Suprapubic skin (tissue), 3 donors: Measurements from ENCODE around the gene KAT7.

Experiments
- POLR2A ChIP-seq, 2 donors: fragments of 450-650 bp; IDR thresholded peaks; one replicate each; pipeline ENCODE4 v1.6.1; 2017; ENCODE audit warnings: antibody characterized with exemption in 2 of 2, mild to moderate bottlenecking in 2 of 2, moderate library complexity in 2 of 2
- TF ChIP-seq, protein P1 (sequence below), 2 donors: fragments of 200-600 bp in 1 of 2; fragments of 450-650 bp in 1 of 2; sonication (generic) in 1 of 2; IDR thresholded peaks; one replicate each; pipeline ENCODE4 v1.5.1; 2016 to 2019; ENCODE audit warnings: antibody characterized with exemption in 2 of 2, mild to moderate bottlenecking in 1 of 2, moderate library complexity in 1 of 2

- no peak for TF ChIP-seq POLR2A (IDR thresholded peaks at IDR 0.05)
- TF ChIP-seq, protein P1, sequence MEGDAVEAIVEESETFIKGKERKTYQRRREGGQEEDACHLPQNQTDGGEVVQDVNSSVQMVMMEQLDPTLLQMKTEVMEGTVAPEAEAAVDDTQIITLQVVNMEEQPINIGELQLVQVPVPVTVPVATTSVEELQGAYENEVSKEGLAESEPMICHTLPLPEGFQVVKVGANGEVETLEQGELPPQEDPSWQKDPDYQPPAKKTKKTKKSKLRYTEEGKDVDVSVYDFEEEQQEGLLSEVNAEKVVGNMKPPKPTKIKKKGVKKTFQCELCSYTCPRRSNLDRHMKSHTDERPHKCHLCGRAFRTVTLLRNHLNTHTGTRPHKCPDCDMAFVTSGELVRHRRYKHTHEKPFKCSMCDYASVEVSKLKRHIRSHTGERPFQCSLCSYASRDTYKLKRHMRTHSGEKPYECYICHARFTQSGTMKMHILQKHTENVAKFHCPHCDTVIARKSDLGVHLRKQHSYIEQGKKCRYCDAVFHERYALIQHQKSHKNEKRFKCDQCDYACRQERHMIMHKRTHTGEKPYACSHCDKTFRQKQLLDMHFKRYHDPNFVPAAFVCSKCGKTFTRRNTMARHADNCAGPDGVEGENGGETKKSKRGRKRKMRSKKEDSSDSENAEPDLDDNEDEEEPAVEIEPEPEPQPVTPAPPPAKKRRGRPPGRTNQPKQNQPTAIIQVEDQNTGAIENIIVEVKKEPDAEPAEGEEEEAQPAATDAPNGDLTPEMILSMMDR (IDR thresholded peaks at IDR 0.05), result no peak
These were observed 46.3 kb upstream of the KAT7 start for GRCh38 chr17:49742166-49742638.
